Osteocyte (in vitro differentiated cells): ENCODE data around the gene TINAGL1. TPM values are rescaled to one million over a fixed set of nuclear protein-coding genes. Genes with fewer than 3 reads are reported as not detected.

Experiments
- DNase-seq: peaks from one replicate; pipeline ENCODE4 v3.0.0; 2021; ENCODE audit warnings: mixed read lengths; ENCODE audit not compliant: unreplicated experiment; ENCODE audit errors: extremely low spot score
- H3K27ac Mint-ChIP-seq: one replicate; pipeline ENCODE4 v1.8.0; 2021; ENCODE audit warnings: mild to moderate bottlenecking, mixed read lengths; ENCODE audit not compliant: unreplicated experiment
- H3K27me3 Mint-ChIP-seq: one replicate; pipeline ENCODE4 v1.8.0; 2021; ENCODE audit warnings: mixed read lengths; ENCODE audit not compliant: unreplicated experiment
- H3K36me3 Mint-ChIP-seq: one replicate; pipeline ENCODE4 v1.8.0; 2021; ENCODE audit warnings: mixed read lengths; ENCODE audit not compliant: unreplicated experiment
- H3K4me1 Mint-ChIP-seq: one replicate; pipeline ENCODE4 v1.8.0; 2021; ENCODE audit warnings: mixed read lengths; ENCODE audit not compliant: unreplicated experiment
- H3K4me3 Mint-ChIP-seq: one replicate; pipeline ENCODE4 v1.8.0; 2021; ENCODE audit warnings: mild to moderate bottlenecking, moderate library complexity, mixed read lengths; ENCODE audit not compliant: unreplicated experiment
- H3K9me3 Mint-ChIP-seq: one replicate; pipeline ENCODE4 v1.8.0; 2021; ENCODE audit warnings: mixed read lengths; ENCODE audit not compliant: unreplicated experiment
- CTCF ChIP-seq: fragments of 200-600 bp; sonication (generic); IDR thresholded peaks from 2 replicates; pipeline ENCODE4 v1.5.0; 2021; ENCODE audit warnings: antibody characterized with exemption, mild to moderate bottlenecking, moderate library complexity
- total RNA-seq: library from RNA; stranded (reverse); gene quantifications from 2 replicates; pipeline ENCODE4 v1.2.1, GENCODE V29; 2021

TINAGL1 gene
- total RNA-seq, 1 donor from 2014 or later: 10.0 TPM

- Mint-ChIP-seq H3K27ac (no peak overlapping the region), H3K4me1 (peaks cover 25% of the 10 kb centered on the region), H3K4me3 (no peak overlapping the region), H3K36me3 (no peaks in the 10 kb centered on the region), H3K27me3 (peaks cover 2% of the 10 kb centered on the region), H3K9me3 (no peaks in the 10 kb centered on the region)
- TF ChIP-seq CTCF: no peak
- DNase-seq: no peak
These were observed 26.3 kb upstream of the TINAGL1 start for GRCh38 chr1:31549809-31550620.

GRCh38 chr1:31551208-31551607, 25.1 kb upstream of the TINAGL1 start:
- no peak overlapping the region for H3K4me3 Mint-ChIP-seq
- H3K27ac Mint-ChIP-seq: no peak overlapping the region
- peaks cover 25% of the 10 kb centered on the region for H3K4me1 Mint-ChIP-seq
- no peak for DNase-seq
- H3K36me3 Mint-ChIP-seq: no peaks in the 10 kb centered on the region
- TF ChIP-seq CTCF: no peak
- peaks cover 2% of the 10 kb centered on the region for H3K27me3 Mint-ChIP-seq
- H3K9me3 Mint-ChIP-seq: no peaks in the 10 kb centered on the region

GRCh38 chr1:31552489-31552888, 23.8 kb upstream of the TINAGL1 start:
- peaks cover 25% of the 10 kb centered on the region for H3K4me1 Mint-ChIP-seq
- no peak overlapping the region for H3K27ac Mint-ChIP-seq
- H3K27me3 Mint-ChIP-seq: peaks cover 2% of the 10 kb centered on the region
- no peaks in the 10 kb centered on the region for H3K36me3 Mint-ChIP-seq
- H3K9me3 Mint-ChIP-seq: no peaks in the 10 kb centered on the region
- TF ChIP-seq CTCF: no peak
- no peak overlapping the region for H3K4me3 Mint-ChIP-seq
- DNase-seq: no peak

GRCh38 chr1:31556481-31557006, 19.8 kb upstream of the TINAGL1 start:
- Mint-ChIP-seq H3K27ac (no peak overlapping the region), H3K9me3 (no peaks in the 10 kb centered on the region), H3K4me3 (no peak overlapping the region), H3K27me3 (peaks cover 2% of the 10 kb centered on the region), H3K36me3 (no peaks in the 10 kb centered on the region), H3K4me1 (peaks cover 5% of the 10 kb centered on the region)
- DNase-seq: no peak
- TF ChIP-seq CTCF: no peak

GRCh38 chr1:31559715-31560114, 16.6 kb upstream of the TINAGL1 start:
- Mint-ChIP-seq H3K27me3 (no peaks in the 10 kb centered on the region), H3K36me3 (no peaks in the 10 kb centered on the region)
- TF ChIP-seq CTCF: no peak

More at GRCh38 chr1:31559715-31560114, 16.6 kb upstream of the TINAGL1 start:
- no peak for DNase-seq
- Mint-ChIP-seq H3K4me1 (peaks cover 3% of the 10 kb centered on the region), H3K9me3 (no peaks in the 10 kb centered on the region), H3K4me3 (no peak overlapping the region), H3K27ac (no peak overlapping the region)
